GM23338 (cell line): ENCODE results near the gene ERBB4. TPM values are rescaled to one million over a fixed set of nuclear protein-coding genes. Genes with fewer than 3 reads are reported as not detected.

Source experiments
- ATAC-seq: fragments of 200-7000 bp; cut with Tn5 transposase; 3 replicates; pipeline ENCODE4 v1.9.1; 2020
- DNase-seq: peaks from one replicate; pipeline ENCODE4 v3.0.0-alpha.2; 2015; ENCODE audit warnings: low spot score
- H2AFZ ChIP-seq: fragments of 200-600 bp; sonication (generic); 2 replicates; pipeline ENCODE4 v1.8.0; 2016; ENCODE audit warnings: antibody characterized with exemption, mild to moderate bottlenecking, moderate library complexity
- H3F3A ChIP-seq: fragments of 200-600 bp; sonication (generic); replicated peaks from 2 replicates; pipeline ENCODE4 v1.8.0; 2017; ENCODE audit warnings: antibody characterized with exemption, mixed run types, low read depth
- H3K27ac ChIP-seq: fragments of 200-600 bp; sonication (generic); 2 replicates; pipeline ENCODE4 v1.6.1; 2016; ENCODE audit warnings: low read depth
- H3K27me3 ChIP-seq: fragments of 200-600 bp; sonication (generic); 2 replicates; pipeline ENCODE4 v1.8.0; 2016; ENCODE audit warnings: mild to moderate bottlenecking, mixed run types, moderate library complexity; ENCODE audit not compliant: insufficient read depth
- H3K36me3 ChIP-seq: fragments of 200-600 bp; sonication (generic); 2 replicates; pipeline ENCODE4 v1.8.0; 2016; ENCODE audit warnings: mild to moderate bottlenecking; ENCODE audit not compliant: insufficient read depth
- H3K4me1 ChIP-seq: fragments of 200-600 bp; sonication (generic); 2 replicates; pipeline ENCODE4 v1.8.0; 2016; ENCODE audit warnings: mild to moderate bottlenecking, moderate library complexity; ENCODE audit not compliant: insufficient read depth
- H3K4me2 ChIP-seq: fragments of 200-600 bp; sonication (generic); 2 replicates; pipeline ENCODE4 v1.7.1; 2017; ENCODE audit warnings: mixed run types
- H3K4me3 ChIP-seq: fragments of 200-600 bp; sonication (generic); 2 replicates; pipeline ENCODE4 v1.6.1; 2016; ENCODE audit warnings: mixed run types
- H3K79me2 ChIP-seq: fragments of 200-600 bp; sonication (generic); replicated peaks from 2 replicates; pipeline ENCODE4 v1.8.0; 2017; ENCODE audit warnings: mild to moderate bottlenecking; ENCODE audit not compliant: insufficient read depth
- H3K9me2 ChIP-seq: fragments of 200-600 bp; sonication (generic); 2 replicates; pipeline ENCODE4 v1.8.0; 2017; ENCODE audit not compliant: insufficient read depth
- H4K20me1 ChIP-seq: fragments of 200-600 bp; sonication (generic); replicated peaks from 2 replicates; pipeline ENCODE4 v1.8.0; 2017; ENCODE audit warnings: mild to moderate bottlenecking; ENCODE audit not compliant: insufficient read depth
- H3K27ac Mint-ChIP-seq: 2 replicates; pipeline ENCODE4 v1.8.0; 2020; ENCODE audit warnings: inconsistent platforms, mild to moderate bottlenecking, moderate library complexity, mixed read lengths
- H3K27me3 Mint-ChIP-seq: 3 replicates; pipeline ENCODE4 v1.8.0; 2022; ENCODE audit warnings: low read depth, mild to moderate bottlenecking, moderate library complexity, mixed read lengths, inconsistent platforms; ENCODE audit not compliant: insufficient read depth, poor library complexity
- H3K36me3 Mint-ChIP-seq: 3 replicates; pipeline ENCODE4 v1.8.0; 2021; ENCODE audit warnings: low read depth, mild to moderate bottlenecking, inconsistent platforms, moderate library complexity, mixed read lengths
- H3K4me1 Mint-ChIP-seq: 3 replicates; pipeline ENCODE4 v1.8.0; 2020; ENCODE audit warnings: mild to moderate bottlenecking, inconsistent platforms, mixed read lengths
- H3K4me3 Mint-ChIP-seq: 3 replicates; pipeline ENCODE4 v1.8.0; 2021; ENCODE audit warnings: moderate library complexity, mild to moderate bottlenecking, inconsistent platforms, mixed read lengths
- H3K9me3 Mint-ChIP-seq: 3 replicates; pipeline ENCODE4 v1.8.0; 2020; ENCODE audit warnings: moderate library complexity, mild to moderate bottlenecking, inconsistent platforms, mixed read lengths
- EZH2phosphoT487 ChIP-seq: fragments of 200-600 bp; sonication (generic); IDR thresholded peaks from one replicate; pipeline ENCODE4 v1.8.1; 2018; ENCODE audit warnings: antibody characterized with exemption; ENCODE audit not compliant: unreplicated experiment
- ZNF331 ChIP-seq: fragments of 250-450 bp; sonication (Bioruptor Pico); IDR thresholded peaks from 2 replicates; pipeline ENCODE4 v1.5.0; 2020; ENCODE audit warnings: low read depth, mild to moderate bottlenecking, moderate library complexity
- polyA plus RNA-seq: library from polyadenylated mRNA; unstranded; fragments of >200 nt; fragmentation: Nextera tagmentation; extraction: Ambion mirVana; gene quantifications from 2 replicates; pipeline ENCODE4 v1.2.1, GENCODE V29; 2016
- total RNA-seq: library from RNA; depleted of rRNA; stranded (reverse); fragments of >200 nt; shearing (Covaris generic); gene quantifications from 2 replicates; pipeline ENCODE4 v1.2.3, GENCODE V29; 2014
- TF ChIP-seq, protein P1 (sequence below): fragments of 250-450 bp; sonication (Bioruptor Pico); IDR thresholded peaks from 2 replicates; pipeline ENCODE4 v1.5.0; 2020; ENCODE audit warnings: mild to moderate bottlenecking, moderate library complexity
- TF ChIP-seq, protein P2 (sequence below), 2 experiments: fragments of 200-600 bp in 1 of 2; sonication (generic) in 1 of 2; conservative IDR thresholded peaks; 2 replicates each; pipeline versions ENCODE4 v1.5.1 to v1.6.1; 2016 to 2017; ENCODE audit warnings: antibody characterized with exemption in 2 of 2, low read depth in 2 of 2, mild to moderate bottlenecking in 2 of 2, moderate library complexity in 1 of 2

ERBB4 gene
- total and polyA plus RNA-seq, 2 experiments from 2014 or later = 0.73 to 1.1 TPM

DNA sequence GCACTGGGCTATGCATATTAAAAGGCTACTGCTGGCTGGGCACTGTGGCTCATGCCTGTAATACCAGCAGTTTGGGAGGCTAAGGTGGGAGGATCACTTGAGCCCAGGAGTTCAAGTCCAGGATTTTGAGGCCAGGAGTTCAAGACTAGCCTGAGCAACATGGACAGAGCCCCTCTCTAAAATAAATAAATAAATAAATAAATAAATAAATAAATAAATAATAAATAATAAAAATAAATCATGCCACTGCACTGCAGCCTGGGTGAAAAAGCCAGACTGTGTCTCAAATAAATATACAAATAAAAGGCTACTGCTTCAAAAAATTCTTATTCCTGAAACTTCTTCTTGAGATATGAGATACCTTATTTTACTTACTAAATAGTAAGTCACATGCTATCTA lies 439.6 kb downstream of the ERBB4 start (continued):
- TF ChIP-seq, protein P1, sequence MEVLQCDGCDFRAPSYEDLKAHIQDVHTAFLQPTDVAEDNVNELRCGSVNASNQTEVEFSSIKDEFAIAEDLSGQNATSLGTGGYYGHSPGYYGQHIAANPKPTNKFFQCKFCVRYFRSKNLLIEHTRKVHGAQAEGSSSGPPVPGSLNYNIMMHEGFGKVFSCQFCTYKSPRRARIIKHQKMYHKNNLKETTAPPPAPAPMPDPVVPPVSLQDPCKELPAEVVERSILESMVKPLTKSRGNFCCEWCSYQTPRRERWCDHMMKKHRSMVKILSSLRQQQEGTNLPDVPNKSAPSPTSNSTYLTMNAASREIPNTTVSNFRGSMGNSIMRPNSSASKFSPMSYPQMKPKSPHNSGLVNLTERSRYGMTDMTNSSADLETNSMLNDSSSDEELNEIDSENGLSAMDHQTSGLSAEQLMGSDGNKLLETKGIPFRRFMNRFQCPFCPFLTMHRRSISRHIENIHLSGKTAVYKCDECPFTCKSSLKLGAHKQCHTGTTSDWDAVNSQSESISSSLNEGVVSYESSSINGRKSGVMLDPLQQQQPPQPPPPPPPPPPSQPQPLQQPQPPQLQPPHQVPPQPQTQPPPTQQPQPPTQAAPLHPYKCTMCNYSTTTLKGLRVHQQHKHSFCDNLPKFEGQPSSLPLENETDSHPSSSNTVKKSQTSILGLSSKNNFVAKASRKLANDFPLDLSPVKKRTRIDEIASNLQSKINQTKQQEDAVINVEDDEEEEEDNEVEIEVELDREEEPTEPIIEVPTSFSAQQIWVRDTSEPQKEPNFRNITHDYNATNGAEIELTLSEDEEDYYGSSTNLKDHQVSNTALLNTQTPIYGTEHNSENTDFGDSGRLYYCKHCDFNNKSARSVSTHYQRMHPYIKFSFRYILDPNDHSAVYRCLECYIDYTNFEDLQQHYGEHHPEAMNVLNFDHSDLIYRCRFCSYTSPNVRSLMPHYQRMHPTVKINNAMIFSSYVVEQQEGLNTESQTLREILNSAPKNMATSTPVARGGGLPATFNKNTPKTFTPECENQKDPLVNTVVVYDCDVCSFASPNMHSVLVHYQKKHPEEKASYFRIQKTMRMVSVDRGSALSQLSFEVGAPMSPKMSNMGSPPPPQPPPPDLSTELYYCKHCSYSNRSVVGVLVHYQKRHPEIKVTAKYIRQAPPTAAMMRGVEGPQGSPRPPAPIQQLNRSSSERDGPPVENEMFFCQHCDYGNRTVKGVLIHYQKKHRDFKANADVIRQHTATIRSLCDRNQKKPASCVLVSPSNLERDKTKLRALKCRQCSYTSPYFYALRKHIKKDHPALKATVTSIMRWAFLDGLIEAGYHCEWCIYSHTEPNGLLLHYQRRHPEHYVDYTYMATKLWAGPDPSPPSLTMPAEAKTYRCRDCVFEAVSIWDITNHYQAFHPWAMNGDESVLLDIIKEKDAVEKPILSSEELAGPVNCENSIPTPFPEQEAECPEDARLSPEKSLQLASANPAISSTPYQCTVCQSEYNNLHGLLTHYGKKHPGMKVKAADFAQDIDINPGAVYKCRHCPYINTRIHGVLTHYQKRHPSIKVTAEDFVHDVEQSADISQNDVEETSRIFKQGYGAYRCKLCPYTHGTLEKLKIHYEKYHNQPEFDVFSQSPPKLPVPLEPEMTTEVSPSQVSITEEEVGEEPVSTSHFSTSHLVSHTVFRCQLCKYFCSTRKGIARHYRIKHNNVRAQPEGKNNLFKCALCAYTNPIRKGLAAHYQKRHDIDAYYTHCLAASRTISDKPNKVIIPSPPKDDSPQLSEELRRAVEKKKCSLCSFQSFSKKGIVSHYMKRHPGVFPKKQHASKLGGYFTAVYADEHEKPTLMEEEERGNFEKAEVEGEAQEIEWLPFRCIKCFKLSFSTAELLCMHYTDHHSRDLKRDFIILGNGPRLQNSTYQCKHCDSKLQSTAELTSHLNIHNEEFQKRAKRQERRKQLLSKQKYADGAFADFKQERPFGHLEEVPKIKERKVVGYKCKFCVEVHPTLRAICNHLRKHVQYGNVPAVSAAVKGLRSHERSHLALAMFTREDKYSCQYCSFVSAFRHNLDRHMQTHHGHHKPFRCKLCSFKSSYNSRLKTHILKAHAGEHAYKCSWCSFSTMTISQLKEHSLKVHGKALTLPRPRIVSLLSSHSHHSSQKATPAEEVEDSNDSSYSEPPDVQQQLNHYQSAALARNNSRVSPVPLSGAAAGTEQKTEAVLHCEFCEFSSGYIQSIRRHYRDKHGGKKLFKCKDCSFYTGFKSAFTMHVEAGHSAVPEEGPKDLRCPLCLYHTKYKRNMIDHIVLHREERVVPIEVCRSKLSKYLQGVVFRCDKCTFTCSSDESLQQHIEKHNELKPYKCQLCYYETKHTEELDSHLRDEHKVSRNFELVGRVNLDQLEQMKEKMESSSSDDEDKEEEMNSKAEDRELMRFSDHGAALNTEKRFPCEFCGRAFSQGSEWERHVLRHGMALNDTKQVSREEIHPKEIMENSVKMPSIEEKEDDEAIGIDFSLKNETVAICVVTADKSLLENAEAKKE (CRISPR knock-in tag) = no peak
- TF ChIP-seq, protein P2, sequence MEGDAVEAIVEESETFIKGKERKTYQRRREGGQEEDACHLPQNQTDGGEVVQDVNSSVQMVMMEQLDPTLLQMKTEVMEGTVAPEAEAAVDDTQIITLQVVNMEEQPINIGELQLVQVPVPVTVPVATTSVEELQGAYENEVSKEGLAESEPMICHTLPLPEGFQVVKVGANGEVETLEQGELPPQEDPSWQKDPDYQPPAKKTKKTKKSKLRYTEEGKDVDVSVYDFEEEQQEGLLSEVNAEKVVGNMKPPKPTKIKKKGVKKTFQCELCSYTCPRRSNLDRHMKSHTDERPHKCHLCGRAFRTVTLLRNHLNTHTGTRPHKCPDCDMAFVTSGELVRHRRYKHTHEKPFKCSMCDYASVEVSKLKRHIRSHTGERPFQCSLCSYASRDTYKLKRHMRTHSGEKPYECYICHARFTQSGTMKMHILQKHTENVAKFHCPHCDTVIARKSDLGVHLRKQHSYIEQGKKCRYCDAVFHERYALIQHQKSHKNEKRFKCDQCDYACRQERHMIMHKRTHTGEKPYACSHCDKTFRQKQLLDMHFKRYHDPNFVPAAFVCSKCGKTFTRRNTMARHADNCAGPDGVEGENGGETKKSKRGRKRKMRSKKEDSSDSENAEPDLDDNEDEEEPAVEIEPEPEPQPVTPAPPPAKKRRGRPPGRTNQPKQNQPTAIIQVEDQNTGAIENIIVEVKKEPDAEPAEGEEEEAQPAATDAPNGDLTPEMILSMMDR (conservative IDR thresholded peaks at IDR 0.05; ENCODE audit: low read depth in 2 of 2) = no peak

DNA sequence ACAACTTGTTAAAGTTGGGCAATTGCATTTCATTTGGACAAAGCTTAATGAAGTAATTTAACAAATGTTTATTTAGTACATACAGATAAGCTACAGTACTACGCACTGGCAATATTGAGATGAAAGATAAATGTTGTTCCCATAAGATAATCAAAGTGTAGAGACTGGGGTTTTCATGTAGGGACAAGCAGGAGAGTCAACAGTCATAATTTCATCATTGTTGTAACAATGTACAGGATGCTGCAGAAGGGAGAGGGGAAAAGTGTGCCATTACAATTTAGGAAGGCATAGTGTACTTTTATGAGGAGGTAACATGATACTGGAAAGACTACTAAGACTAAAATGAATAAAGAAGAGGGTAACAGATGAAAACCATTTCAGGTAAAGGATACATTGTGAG lies 441.6 kb downstream of the ERBB4 start:
- H2AFZ ChIP-seq = no peak overlapping the region
- no peaks in the 10 kb centered on the region for H3K79me2 ChIP-seq
- H3K27me3 ChIP-seq = no peaks in the 10 kb centered on the region
- no peaks in the 10 kb centered on the region for H3K36me3 Mint-ChIP-seq
- H3K27ac Mint-ChIP-seq = no peak overlapping the region
- H3K4me1 Mint-ChIP-seq = peaks cover 14% of the 10 kb centered on the region
- no peaks in the 10 kb centered on the region for H3K9me3 Mint-ChIP-seq
- DNase-seq = no peak
- no peaks in the 10 kb centered on the region for H3K27me3 Mint-ChIP-seq
- H3F3A ChIP-seq = no peaks in the 10 kb centered on the region
- no peaks in the 10 kb centered on the region for H3K36me3 ChIP-seq
- H3K27ac ChIP-seq = no peak overlapping the region
- no peaks in the 10 kb centered on the region for H3K9me2 ChIP-seq
- no peak for ATAC-seq
- H3K4me3 Mint-ChIP-seq = no peak overlapping the region
- no peak overlapping the region for H3K4me3 ChIP-seq
- peaks cover 13% of the 10 kb centered on the region; the same call in 1 of the 2 replicates for H3K4me1 ChIP-seq
- no peaks in the 10 kb centered on the region for H4K20me1 ChIP-seq
- H3K4me2 ChIP-seq = no peak overlapping the region
- TF ChIP-seq, protein P1 (CRISPR knock-in tag) = no peak
- no peak for TF ChIP-seq ZNF331 (CRISPR knock-in tag)
- no peak for TF ChIP-seq EZH2phosphoT487
